GM12865 (cell line): ENCODE measurements around the gene RGMA.

Experiments used
- DNase-seq: peaks from one replicate; pipeline ENCODE4 v3.0.0; 2010; ENCODE audit warnings: low read depth
- H3K4me3 ChIP-seq: 2 replicates; pipeline ENCODE4 v1.5.1; 2011; ENCODE audit warnings: mild to moderate bottlenecking, low read depth, low read length, control low read depth
- TF ChIP-seq, protein P1 (sequence below): IDR thresholded peaks from 2 replicates; pipeline ENCODE4 v1.5.1; 2011; ENCODE audit warnings: low read length, control low read depth, low read depth, inconsistent platforms; ENCODE audit not compliant: insufficient read depth; ENCODE audit errors: missing control alignments

Gene RGMA

DNA sequence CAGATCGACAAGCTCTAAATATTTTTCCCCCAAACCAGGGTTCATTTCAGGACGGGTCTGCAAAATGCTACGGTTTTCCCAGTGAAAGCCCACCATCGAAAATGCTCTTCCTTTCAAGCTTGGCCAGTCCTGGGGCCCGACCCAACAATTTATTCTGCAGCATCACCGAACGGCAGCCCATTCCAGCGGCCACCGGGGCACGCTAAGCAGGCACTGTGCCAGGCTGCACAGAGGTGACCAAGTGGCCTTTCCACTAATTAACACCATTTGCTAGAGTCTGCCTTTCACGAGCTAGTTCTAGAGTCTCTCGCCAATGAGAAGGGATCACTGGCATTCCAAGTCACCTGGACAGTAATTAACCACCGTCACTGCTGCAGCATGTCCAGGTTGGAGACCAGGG lies 14.4 kb downstream of the RGMA start:
- H3K4me3 ChIP-seq: no peak overlapping the region
- TF ChIP-seq, protein P1, sequence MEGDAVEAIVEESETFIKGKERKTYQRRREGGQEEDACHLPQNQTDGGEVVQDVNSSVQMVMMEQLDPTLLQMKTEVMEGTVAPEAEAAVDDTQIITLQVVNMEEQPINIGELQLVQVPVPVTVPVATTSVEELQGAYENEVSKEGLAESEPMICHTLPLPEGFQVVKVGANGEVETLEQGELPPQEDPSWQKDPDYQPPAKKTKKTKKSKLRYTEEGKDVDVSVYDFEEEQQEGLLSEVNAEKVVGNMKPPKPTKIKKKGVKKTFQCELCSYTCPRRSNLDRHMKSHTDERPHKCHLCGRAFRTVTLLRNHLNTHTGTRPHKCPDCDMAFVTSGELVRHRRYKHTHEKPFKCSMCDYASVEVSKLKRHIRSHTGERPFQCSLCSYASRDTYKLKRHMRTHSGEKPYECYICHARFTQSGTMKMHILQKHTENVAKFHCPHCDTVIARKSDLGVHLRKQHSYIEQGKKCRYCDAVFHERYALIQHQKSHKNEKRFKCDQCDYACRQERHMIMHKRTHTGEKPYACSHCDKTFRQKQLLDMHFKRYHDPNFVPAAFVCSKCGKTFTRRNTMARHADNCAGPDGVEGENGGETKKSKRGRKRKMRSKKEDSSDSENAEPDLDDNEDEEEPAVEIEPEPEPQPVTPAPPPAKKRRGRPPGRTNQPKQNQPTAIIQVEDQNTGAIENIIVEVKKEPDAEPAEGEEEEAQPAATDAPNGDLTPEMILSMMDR: no peak
- no peak for DNase-seq

DNA sequence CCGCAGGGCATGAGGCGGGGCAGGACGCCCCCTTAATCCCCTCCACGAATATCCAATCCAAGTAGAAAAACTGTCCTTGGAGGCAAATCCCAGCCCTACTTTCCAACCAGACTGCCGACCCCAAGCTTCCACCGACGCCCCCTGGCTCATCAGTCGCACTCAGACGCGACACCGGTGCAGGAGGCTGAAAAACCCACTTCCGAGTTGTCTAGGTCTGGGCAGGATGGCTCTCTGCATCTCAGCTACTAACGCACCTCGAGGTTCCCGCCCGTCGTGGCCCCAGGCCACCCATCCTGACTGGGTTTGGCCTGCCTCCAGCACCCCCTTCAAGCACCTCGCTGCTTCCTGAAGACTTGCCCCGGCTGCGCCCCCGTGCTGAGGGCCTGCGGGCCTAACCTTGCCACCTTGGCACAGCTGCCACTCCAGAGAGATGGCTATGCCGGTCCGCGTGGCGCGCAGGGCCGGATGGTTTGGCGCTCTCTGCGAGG lies 15.5 kb downstream of the RGMA start:
- TF ChIP-seq, protein P1: no peak
- DNase-seq: no peak
- no peak overlapping the region for H3K4me3 ChIP-seq

- DNase-seq: no peak
These were observed 16.3 kb downstream of the RGMA start for GRCh38 chr15:93072411-93073394.

GRCh38 chr15:93072011-93072410 lies 17.0 kb downstream of the RGMA start:
- DNase-seq: no peak
- no peak overlapping the region for H3K4me3 ChIP-seq
- TF ChIP-seq, protein P1: no peak

More at GRCh38 chr15:93072411-93073394, 16.3 kb downstream of the RGMA start:
- H3K4me3 ChIP-seq: no peak overlapping the region
- TF ChIP-seq, protein P1: no peak

DNA sequence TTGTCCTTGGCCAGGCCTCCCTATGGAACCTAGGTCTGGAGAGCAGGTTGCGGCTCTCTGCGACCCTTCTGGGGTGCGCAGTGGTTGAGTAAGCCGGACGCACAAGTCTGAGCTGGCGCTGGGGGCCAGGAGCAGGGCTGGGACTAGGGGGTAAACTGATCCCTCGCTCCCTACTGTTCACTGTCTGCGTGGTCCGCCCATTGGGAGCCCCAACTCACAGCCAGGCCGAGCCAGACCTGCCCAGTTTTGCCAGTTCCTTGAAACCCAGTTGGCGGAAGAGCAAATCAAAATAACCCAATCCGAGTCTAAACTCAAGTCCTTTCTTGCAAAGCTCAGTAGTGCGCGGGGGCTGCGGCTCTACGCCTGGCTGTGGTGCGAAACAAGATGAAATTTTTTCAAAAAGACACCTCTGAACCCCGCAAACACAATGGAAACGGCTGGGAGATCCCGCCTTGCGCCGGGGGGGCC lies 17.5 kb downstream of the RGMA start:
- TF ChIP-seq, protein P1: no peak
- H3K4me3 ChIP-seq: no peak overlapping the region

DNA sequence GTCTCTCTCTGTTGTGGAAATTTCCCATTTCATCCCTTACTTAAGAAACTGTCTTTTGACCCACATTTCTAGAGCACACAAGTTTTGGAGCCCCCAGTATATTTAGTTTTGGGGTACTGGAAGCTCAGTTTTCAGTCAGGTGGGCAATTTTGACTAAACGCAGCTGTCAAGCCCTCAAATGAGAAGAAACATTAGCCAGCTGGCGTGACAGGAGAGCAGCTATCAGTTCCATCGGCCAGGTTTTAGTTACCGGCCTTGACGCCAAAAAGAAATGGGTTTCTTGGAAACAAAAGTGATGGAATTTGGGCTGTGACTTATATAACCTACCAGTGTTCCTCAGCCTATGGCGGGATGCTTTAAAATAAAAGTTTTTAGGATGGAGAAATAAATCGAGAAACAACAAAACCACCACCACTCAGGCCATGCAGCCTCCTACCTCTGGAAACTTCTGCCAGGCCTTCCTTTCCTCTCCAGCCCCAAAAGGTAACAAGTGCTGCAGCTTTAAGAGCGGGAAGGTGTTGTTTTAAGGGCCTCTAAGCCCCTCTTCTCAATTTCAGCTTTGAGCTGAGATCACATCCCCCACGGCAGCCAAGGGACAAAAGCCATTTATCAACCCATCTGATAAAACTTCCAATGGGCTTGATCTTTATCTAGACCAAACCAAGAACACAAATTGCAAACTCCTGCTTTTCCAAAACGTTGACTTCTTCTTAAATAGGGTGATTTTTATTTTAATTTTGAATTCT lies 18.3 kb downstream of the RGMA start:
- DNase-seq: no peak
- no peak overlapping the region for H3K4me3 ChIP-seq
- TF ChIP-seq, protein P1: no peak

More for the DNA sequence above, 17.5 kb downstream of the RGMA start:
- DNase-seq: no peak
